Kidney tubule cell (primary cell): ENCODE results near the gene RAB11FIP3.

Source experiments
- DNase-seq: peaks from one replicate; pipeline ENCODE4 v3.0.0-alpha.2; 2018; ENCODE audit warnings: low spot score

Gene RAB11FIP3

DNA sequence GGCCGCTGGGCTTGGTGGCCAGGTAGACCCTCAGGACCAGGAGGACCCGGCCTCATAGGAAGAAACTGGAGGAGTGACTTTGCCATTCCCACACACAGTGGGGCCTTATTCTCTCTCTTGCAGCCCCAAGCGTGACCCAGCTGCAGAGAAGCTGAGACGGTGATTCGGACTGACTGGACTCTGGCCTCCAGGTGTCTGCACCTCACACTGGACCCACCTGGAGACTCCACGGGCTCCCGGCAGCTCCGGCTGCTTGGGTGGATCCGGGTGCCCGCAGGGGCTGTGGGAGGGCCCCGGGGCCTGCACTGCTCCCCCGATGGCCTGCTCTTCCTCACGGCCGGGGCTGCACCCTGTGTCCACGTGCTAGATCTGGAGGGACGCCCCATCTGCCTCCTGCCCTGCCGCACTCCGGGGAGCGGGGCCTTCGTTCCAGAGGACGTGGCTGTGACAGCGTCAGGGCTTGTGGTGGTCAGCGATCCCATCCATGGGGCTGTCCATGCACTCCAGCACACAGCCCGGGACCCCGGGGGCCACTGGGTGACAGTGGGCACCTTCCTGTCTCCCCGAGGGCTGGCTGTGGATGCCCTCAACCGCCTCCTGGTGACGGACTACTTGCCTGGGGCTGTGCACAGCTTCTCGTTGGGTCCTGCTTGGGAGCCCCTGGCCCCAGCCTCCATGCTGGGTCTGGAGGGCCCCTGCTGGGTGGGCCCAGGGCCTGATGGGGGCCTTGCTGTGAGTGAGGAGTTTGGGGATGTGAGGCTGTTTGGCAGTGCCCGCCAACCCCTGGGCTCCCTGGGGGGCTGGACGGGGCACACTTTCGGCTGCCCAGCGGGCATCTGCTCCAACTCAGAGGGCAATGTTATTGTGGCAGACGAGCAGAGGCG lies 142.2 kb downstream of the RAB11FIP3 start:
- no peak for DNase-seq

GRCh38 chr16:568401-569258 lies 143.2 kb downstream of the RAB11FIP3 start:
- DNase-seq: no peak

DNA sequence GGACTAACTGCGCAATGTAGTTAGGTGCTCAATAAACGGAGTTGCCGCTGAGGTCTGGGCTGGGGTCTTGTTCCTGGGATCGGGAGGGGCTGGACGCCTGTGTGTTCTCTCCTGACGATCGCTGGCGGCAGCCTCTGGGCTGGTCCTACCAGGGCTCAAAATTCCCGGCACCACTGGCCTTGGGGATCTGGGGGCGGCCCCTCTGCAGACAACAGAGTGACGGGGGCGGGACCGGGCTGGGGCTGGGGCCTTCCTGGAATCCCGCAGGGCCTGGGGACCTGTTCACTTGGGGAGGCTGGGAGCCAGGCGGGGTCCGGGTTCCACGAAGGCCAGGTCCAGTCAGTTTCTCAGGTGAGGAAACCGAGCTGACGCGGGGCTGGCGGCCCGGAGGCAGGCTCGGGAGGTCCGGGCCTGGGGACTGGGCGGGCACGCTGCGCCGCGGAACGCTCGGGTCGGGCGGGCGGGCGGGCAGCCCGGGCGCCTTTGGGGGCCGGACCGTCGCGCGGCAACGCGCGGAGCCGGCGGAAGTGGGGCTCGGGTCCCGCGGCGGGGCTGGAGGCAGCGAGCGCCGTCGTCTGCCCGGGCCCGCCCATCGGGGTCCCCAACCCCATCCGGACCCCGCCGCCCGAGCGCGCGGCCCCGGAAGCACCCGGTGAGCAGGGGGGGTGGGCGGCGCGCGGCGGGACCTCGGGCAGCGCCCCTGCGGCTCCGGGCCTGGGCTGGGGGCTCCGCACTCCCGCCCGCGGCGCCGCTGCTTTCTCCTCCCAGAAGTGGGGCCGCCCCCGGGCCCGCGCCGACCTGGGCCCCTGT lies 144.2 kb downstream of the RAB11FIP3 start, which contains the start of gene PIGQ:
TSS of gene PIGQ (plus strand) at position 524 of the 810 bp plus-strand sequence. CDS start 4,107 bp downstream, outside the sequence.
- peak; percentile 70 for DNase-seq
